Activated T-cell treated with anti-CD3 and anti-CD28 coated beads for 24 hours (primary cell): ENCODE measurements around the gene INPP5A.
"Not testable (repeated sequence)": the region's sequence is repeated elsewhere in the genome, so short reads cannot be mapped to it uniquely, and the experiment has no call there.

ENCODE experiments used
- DNase-seq: peaks from one replicate; pipeline ENCODE4 v3.0.0-alpha.2; 2020; ENCODE audit warnings: low read depth

Gene INPP5A

DNA sequence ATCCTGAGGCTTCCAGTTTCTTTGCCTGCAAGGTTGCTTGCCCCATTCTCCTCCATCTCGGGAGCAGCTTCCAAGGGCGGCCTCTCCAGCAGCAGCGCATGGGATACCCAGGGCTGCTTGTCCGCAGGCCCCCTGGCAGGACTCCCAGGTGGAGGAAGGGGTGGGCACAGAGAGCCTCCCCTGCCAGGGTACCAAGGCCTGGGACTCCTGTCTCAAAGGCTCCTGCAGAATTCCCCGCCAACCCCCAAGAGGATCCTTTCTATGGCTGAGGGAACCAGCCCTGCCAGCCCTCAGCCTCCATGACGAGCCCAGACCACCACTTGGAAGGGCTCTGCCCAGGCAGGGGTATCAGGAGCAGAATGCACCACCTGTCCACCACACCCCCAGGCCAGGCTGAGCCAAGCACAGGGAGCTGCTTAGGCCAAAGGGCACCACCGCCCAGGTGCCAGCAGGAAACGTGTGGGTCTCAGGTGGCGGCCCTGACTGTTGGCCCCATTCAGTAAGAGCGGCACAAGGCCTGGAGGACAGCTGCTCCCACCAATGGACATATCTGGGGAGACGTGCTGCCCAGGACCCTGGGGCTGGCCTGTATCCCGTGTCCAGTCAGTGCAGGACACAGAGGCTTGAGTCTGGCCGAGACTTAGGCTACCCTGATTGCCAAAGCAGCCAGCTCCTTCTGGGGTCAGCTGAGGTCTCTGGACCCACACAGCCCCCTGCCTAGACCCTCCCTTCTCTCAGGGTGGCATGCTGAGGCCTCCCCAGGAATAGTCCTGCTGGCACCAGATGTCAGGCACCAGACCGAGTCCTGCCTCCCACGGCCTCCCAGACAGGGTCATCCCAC lies 33.8 kb upstream of the INPP5A start:
- no peak for DNase-seq

DNA sequence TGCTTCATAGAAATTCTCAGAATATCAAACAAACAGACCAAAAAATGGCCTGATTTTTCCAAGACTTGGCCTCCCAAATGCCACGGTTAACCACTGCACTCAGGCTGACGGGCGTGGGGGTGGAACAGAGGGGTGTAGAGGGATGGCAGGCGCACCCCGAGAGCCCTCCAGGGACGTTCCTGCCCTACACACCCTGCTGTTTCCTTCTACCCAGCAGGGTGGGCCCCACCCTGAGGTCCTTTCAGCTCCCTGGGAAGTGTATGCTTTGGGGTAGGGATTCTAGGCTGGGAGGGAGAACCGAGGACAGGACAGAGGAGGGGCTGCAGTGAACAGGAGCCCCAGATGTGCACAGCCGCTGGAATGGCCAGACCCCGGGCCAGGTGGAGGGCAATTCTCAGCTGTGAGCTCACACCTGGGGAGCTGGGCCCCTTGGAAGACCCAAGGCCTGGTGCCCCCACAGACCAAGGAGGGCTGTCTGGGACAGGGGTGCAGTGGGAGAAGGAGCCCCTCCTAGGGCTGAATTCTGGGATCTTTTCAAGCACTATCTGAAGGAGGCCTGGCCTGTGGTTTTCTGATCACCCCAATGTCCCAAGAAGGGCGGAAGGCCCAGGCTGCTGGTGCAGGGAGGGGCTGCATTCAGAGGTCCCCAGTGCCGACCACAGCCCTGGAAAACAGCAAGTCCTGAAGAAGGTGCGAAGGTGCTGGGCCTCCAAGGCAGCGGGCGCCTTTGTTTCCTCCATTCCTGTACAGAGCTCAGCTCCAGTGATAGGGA lies 32.9 kb upstream of the INPP5A start:
- no peak for DNase-seq

DNA sequence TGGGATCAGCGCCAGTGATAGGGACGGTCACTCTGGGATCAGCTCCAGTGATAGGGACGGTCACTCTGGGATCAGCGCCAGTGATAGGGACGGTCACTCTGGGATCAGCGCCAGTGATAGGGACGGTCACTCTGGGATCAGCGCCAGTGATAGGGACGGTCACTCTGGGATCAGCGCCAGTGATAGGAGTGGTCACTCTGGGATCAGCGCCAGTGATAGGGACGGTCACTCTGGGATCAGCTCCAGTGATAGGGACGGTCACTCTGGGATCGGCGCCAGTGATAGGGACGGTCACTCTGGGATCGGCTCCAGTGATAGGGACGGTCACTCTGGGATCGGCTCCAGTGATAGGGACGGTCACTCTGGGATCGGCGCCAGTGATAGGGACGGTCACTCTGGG lies 32.0 kb upstream of the INPP5A start:
- DNase-seq, result not testable (repeated sequence)

DNA sequence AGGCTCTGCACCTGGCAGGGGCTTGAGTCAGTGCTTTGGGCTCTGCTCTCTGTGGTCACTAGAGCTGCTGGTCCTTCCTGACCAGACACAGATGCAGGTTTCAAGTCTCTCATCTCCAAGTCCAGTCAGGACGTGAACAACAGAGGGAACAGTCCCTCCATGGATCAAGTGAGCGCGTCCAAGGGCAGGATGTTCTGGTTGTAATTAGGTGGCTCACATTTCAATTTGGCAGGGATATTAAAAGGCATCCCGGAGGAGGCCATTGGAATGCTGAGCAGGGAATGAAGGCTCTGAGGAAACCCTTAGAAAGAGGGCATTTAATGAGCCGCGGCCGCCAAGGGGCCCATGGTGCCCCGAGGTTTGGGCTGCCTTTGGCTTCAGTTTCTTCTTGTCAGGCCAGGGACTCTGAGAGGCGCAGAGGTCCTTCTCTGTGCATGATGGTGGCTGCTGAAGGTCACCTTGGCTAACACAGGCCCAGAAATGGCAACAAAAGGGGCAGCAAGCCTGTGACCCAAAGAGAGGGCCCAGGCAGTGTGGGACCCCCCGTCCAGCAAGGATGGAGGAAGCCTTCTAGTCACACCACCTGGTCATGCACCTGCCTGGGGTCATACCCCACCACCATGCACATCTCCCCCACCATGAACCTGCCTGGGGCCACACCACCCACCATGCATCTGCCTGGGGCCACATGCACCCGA lies 30.7 kb upstream of the INPP5A start:
- no peak for DNase-seq

DNA sequence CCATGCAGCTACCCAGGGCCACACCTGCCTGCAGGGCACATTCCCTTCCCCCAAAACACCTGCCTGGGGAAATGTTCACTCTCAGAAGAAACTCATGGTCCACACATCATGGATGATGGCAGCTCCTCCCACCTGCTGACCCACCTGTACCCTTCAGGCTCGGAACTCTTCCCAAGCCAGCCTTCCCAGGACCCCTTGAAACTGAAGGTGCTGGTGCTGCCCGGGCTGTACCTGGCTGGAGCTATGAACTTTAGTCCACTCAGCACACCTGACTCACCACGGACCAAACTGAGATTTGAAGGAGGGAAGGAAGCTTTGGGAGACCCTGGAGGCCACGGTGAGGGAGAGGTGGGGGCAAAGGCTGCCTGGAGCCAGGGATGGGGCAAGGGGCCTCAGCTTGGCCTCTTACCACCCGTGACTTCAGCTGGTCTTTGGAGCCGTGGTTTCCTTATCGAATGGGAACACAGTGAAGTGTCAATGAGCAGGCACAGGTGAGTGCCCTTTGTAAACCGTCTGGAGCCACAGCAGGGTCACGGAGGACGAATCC lies 30.1 kb upstream of the INPP5A start:
- no peak for DNase-seq

DNA sequence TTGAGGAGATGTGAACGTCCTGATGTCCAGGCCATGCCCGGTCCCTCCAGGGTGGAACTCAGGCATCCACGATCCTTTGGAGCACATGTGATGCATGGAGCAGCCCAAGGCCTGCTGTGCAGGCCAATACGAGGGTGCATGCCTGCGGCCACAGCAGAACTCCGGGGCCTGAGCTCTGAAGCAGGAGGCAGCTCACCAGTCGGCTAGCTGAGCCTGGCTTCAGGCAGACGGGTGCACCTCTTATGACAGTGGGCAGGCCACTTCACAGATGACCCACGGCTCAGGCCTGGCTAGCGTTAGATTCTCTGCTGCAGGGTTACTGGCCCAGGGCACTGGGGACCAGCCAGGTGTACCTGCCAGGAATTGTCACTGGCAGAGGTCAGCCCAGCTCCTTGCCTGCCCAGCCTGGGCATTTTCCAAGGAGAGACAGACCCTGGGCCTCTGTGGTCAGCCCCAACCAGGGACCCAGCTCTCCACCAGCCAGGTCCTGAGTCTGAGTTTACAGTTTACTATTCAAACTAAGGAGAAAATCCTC lies 29.6 kb upstream of the INPP5A start:
- DNase-seq, result no peak

DNA sequence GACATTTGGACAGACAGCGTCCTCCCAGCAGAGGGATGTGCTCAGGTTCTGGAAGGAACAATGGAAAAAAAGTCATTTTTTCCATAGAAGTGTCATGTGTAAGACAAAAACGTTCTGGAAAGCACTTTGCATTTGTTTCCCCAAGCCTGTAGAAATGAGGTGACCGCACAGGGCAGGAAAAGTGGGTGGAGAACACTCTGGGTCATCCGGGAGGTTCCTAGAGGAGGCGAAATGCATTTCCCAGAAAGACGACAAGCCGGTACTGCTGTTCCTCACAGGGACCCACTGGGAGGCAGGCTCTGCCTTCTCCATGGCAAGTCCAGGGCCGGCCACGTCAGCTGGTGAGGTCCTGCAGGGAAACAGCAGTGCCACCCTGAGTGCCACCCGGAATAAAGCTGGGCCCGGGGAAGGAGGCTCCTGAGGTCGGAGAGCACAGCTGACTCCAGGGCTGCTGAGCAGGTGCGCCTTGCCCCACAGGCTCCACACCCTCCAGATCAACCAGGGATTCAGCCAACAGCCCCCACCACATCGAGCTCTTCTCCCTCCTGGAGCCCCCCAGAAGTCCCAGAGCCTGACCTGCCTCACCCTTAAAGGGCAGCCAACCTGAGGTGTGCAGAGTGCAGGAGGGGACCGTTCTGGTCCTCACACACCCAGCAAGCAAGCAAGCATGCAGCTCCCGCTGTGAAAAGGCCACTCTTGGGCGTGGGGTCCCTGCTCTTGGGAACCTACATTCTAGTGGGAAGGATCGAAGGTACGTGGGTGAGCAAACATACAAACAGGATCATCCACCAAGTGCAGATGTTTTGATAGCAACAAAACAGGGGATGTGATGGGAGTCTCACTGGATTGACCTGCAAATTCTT lies 28.8 kb upstream of the INPP5A start:
- DNase-seq, result no peak

DNA sequence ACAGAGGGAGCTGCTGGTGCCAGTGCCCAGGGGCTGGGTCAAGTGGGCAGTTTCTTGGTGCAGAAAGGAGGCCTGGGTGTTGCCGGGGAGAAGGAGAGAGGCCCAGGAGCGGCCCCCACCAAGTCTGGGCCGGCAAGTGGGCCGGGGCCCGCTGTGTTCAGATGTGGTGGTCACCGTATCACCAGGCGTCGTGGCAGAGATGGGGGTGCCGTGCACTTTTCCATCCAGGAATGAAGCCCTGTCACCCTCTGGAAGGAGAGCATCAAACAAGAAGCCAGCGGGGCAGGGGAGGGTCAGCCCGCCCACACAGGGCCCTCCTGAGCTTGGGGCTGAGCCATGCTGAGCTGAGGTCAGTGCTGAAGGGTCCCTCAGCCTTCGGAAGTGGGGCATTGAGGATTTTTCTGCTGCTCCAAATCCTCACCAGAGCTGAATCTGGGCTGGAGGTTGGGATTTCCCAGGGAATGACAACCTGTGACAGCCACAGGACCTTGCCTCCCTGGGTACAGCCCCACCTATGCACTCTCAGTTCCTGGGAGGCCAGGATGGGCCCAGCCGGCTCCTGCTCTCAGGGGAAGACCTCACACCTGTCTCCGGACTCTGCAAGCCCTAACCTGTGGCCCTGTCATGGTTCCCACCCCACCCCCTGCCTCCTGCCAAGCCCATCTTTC lies 27.9 kb upstream of the INPP5A start:
- no peak for DNase-seq

DNA sequence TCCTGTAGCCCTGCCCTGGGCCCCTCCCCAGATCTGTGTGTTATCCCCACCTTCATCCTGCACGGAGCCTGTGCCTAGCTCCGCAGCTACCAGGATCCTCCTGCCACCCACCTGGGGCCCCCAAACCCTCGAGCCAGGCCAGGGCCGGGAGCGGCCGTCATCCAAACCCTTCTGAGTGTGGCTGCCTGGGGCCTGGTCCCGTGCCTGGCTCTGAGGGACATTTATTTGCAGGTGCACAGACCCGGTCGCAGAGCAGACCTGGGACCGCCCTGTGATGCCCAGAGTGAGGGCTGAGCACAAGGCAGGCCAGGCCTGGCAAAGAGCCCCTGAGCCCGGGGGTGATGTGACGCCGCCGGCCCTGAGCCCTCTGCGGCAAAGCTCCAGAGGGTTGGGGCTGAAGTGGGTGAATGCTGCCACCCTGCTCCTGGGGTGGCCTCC lies 27.4 kb upstream of the INPP5A start:
- DNase-seq, result no peak

DNA sequence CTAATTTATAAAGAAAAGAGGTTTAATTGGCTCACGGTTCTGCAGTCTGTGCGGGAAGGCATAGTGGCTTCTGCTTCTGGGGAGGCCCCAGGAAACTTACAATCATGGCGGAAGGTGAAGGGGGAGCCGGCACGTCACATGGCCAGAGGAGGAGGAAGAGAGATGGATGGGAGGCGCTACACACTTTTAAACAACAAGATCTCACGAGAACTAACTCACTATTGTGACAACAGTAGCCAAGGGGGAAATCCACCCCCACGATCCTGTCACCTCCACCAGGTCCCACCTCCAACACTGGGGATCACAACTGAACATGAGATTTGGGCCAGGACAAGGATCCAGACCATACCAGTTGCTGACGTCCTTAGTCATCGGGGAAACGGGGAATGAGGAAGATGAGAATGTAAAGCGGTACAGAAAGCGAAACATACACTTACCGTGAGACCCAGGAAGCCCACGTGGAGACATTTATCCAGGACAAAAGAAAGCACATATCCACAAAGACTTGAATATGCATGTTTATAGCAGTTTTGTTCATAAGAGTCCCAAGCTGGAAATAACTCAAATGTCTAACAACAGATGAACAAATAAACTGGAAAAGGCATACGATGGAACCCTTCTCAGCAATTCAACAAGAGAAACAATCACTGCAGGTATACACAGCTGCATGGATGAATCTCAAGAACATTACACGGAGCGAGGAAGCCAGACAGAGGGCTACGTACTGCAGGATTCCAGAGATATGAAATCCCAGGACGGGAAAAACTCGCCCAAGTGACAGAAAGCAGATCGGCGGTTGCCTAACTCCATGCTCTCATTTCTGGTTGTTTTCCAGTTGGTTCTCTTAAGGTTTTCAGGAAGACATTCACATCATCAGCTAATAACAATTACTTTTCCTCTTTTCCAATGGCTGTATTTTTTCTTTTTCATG lies 26.2 kb upstream of the INPP5A start:
- no peak for DNase-seq

DNA sequence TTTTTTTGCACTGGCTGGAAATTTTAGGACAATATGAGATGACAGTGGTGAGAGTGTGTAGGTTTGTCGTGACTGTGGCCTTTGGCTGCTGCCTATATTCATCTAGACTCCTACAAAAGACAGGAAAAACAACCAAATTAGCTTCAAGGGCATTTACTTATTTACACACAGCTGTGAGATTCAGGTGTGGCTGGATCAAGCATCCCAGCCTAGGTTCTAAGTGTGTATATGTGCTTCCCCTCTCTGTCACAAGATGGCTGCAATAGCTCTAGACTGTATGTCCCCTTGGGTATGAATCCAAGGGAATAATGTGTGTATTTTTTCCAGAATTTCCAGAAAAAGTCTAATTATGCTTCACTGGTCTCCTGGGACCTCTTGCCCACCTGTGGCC lies 25.5 kb upstream of the INPP5A start:
- DNase-seq, result no peak

DNA sequence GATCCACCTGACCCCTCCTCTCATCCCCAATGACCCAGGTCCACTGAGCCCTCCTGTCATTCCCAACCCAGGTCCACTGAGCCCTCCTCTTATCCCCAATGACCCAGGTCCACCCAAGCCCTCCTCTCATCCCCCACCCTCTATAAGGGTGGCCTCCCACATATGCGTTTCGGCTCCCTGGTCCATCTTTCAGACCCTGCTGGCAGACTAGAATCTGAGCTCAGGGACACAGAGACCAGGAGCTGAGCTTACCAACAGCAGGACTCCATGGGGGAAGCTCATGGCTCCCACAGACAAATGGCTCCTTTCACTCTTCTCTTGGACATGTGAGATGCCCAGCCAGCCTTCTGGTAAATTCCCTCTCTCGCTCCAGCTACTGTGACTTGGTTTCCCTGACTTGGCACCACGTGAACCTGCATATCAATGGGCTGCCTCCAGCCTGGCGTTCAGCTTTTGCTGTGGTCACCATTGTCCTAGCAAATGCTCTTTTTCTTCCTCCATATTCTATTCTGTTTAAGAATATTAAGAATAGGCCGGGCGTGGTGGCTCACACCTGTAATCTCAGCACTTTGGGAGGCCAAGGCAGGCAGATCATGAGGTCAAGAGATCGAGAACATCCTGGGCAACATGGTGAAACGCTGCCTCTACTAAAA lies 24.8 kb upstream of the INPP5A start:
- DNase-seq, result no peak

DNA sequence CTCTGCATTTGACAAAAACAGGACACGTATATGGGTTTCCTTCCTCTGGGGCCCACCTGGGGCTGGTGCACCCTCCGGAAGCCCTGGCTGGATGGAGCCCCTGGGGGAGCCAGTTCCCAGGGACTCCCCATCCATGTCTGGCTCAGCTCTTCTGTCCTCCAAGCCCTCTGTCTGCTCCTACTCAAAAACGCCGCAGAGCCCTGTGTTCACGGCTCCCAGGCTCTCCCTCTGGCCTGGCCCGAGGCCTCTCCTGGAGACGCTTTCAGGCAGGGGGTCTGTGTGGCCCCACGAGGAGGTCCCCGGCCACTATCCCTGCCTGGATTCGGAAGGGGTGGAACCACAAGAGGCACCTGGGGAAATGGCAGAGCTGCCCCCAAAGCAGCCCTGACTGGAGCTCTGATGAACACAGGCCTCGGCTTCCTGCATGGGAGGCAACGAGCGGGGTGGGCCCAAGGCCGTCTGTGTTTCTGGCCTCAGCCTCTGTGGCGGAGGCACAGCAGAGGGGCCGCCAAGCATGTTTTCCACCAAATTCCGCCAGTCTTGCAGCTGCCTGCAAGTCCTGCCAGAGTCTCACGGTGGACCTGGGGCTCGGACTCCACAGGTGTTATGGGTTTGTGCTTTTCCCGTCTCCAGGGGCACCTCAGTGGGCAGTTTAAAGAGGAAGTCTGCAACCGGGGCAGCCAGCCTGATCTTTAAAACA lies 22.6 kb upstream of the INPP5A start:
- no peak for DNase-seq

DNA sequence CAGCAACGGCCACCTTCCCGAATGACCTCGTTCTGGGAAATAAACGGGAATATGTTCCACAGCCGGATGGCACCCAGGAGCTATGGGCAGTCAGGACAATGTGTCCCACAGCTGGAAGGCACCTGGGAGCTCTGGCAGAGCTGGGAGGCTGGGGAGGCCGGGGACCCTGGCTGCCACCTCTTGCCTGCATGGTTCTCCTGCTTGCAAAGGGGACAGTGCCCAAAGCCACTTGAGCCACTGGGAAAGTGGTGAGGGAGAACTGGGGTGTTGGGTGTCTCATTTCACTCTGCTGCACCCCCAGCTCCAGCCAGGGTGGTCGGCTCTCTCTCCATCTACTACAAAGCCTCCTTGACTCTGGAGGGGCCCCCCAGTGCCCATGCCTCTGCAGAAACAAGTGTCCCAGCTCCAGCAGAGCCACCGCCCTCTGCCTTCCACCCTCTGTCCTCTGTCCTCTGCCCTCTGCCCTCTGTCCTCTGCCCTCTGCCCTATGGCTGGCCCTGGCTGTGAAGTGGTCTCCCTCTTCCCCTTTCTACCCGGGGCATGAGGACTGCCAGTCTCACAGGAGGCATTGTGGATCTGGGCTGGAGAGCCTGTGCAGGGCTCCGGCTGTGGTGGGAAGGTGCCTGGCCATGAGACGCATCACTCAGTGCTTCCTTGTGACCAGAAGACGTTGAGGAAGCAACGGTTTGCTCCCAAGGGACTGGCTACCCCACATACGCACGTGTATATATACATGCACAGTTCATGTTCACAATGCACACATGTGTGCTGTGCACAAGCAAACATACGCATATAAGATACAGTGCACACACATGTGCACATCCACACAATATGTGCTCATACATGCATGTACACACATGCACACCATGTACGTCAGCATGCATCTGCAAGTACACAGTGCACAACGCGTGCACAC lies 21.5 kb upstream of the INPP5A start:
- no peak for DNase-seq

DNA sequence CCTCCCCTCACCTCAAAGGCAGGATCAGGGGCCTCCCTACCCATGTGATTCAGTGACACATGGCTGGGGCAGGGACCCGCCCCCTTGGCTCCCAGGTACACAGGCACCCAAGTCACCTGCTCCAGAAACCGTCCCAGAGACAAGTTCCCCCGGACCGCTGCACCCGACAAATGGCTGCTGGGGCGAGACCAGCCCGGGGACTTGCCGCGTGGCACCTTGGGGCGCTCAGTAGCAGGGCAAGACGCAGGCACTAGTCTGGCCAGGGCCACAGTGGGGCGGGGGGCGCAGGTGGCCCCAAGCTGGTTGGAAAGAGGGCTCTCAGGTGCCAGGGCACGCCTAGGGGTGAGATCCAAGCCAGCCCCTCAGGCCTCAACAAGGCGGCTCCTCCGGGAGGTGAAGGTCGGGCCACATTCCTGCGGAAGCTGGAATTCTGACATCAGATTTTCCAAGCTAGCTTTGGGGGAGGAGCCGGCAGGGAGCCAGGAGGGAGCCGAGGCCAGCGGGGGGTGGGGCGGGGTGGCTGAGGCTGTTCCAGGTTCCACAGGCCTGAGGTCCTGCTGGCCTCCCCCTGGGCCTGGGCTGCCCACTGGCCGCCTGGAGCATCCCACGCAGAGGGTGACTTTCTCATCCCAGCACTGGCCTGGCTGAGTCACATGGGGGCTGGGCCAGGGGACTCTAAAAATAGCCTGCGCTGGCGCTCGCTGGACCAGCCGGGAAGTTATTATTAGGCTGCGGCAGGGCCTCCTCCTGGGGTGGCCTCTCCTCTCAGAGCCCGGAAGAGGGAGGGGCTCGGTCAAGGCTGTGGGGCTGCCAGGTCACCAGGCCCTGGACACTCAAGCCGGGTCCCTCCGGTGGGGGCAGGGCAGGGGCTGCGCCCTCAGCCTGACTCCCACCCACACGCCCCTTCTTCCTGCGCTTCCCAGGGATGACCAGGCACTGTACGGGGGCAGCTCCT lies 20.5 kb upstream of the INPP5A start:
- no peak for DNase-seq

DNA sequence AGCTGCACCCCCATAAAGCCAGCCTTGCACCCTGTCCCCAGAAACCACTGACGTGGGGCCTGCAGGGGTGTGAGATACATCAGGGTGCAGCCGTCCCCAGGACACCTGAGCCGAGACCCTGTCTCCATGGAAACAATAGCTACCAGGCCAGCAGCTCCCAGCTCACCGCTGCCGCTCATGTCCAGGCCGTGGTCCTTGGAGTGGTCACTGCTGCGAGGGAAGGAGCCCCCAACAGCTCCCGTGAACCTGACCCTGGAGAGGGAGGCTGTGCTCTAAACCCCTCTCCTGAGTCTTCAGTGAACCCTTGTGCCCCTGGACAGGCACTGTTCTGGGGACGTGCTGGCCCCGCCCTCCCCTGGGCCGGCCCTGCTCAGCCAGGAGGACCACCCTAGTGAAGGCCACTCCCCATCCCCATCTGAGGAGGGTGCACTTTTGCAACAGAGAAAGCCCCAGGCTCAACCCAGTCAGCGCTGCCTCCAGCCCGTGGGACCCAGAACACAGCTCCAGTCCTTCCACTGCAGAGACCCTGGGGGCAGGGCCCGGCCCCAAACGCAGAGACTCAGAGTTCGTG lies 19.6 kb upstream of the INPP5A start:
- no peak for DNase-seq
